NOMO-1 (cell line): Measurements from ENCODE around the gene NCAM2.

Experiments
- DNase-seq, 2 experiments: peaks; one replicate each; lab custom pipeline; 2025; ENCODE audit not compliant: unreplicated experiment in 2 of 2; lab: John Stamatoyannopoulos, UW

Gene NCAM2

GRCh38 chr21:21404261-21404660 is 406.1 kb downstream of the NCAM2 start:
- peak; percentile 75 to 78 for DNase-seq

- DNase-seq = peak; percentile 51 to 84
Observed at GRCh38 chr21:21406921-21407320, 408.7 kb downstream of the NCAM2 start.

GRCh38 chr21:21412096-21412495 is 413.9 kb downstream of the NCAM2 start:
- DNase-seq = no peak

- no peak for DNase-seq
Observed at GRCh38 chr21:21415741-21416140, 417.5 kb downstream of the NCAM2 start.

GRCh38 chr21:21434944-21435343 is 436.7 kb downstream of the NCAM2 start:
- no peak for DNase-seq

- DNase-seq = no peak
Observed at GRCh38 chr21:21436012-21436534, 437.9 kb downstream of the NCAM2 start.

- DNase-seq = no peak
Observed at GRCh38 chr21:21439761-21440160, 441.6 kb downstream of the NCAM2 start.

GRCh38 chr21:21457077-21457476 is 458.9 kb downstream of the NCAM2 start:
- no peak for DNase-seq

- no peak for DNase-seq
Observed at GRCh38 chr21:21458124-21458631, 460.0 kb downstream of the NCAM2 start.

GRCh38 chr21:21460979-21461378 is 462.8 kb downstream of the NCAM2 start:
- DNase-seq = no peak

- no peak for DNase-seq
Observed at GRCh38 chr21:21463456-21463855, 465.2 kb downstream of the NCAM2 start.

GRCh38 chr21:21464684-21465083 is 466.5 kb downstream of the NCAM2 start:
- DNase-seq = no peak

- DNase-seq = no peak
Observed at GRCh38 chr21:21466752-21467151, 468.5 kb downstream of the NCAM2 start.

- DNase-seq = no peak
Observed at GRCh38 chr21:21468003-21468402, 469.8 kb downstream of the NCAM2 start.

GRCh38 chr21:21481239-21481638 is 483.0 kb downstream of the NCAM2 start:
- no peak for DNase-seq

GRCh38 chr21:21508859-21509258 is 510.6 kb downstream of the NCAM2 start:
- DNase-seq = no peak

GRCh38 chr21:21530680-21531079 is 532.5 kb downstream of the NCAM2 start:
- no peak for DNase-seq

GRCh38 chr21:21547368-21547953 is 549.3 kb downstream of the NCAM2 start:
- peak; percentile 61 to 86 for DNase-seq

GRCh38 chr21:21559285-21560045 is 561.3 kb downstream of the NCAM2 start:
- DNase-seq = no peak
